Neural progenitor cell (in vitro differentiated cells): ENCODE data around the gene ADAMTS4.

Experiments used
- EZH2phosphoT487 ChIP-seq: fragments of 200-600 bp; sonication (generic); IDR thresholded peaks from 2 replicates; pipeline ENCODE4 v1.6.1; 2017; ENCODE audit warnings: antibody characterized with exemption
- TF ChIP-seq, protein P1 (sequence below): fragments of 200-600 bp; sonication (generic); IDR thresholded peaks from 2 replicates; pipeline ENCODE4 v1.5.1; 2017; ENCODE audit warnings: antibody characterized with exemption, mild to moderate bottlenecking

- TF ChIP-seq, protein P1, sequence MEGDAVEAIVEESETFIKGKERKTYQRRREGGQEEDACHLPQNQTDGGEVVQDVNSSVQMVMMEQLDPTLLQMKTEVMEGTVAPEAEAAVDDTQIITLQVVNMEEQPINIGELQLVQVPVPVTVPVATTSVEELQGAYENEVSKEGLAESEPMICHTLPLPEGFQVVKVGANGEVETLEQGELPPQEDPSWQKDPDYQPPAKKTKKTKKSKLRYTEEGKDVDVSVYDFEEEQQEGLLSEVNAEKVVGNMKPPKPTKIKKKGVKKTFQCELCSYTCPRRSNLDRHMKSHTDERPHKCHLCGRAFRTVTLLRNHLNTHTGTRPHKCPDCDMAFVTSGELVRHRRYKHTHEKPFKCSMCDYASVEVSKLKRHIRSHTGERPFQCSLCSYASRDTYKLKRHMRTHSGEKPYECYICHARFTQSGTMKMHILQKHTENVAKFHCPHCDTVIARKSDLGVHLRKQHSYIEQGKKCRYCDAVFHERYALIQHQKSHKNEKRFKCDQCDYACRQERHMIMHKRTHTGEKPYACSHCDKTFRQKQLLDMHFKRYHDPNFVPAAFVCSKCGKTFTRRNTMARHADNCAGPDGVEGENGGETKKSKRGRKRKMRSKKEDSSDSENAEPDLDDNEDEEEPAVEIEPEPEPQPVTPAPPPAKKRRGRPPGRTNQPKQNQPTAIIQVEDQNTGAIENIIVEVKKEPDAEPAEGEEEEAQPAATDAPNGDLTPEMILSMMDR, result no peak
- TF ChIP-seq EZH2phosphoT487, result no peak
These were observed 34.2 kb upstream of the ADAMTS4 start for GRCh38 chr1:161233102-161233501.
